Left lung (tissue), 10 donors: Measurements from ENCODE around the gene MYBPH. TPM values are rescaled to one million over a fixed set of nuclear protein-coding genes. Genes with fewer than 3 reads are reported as not detected.

Source experiments
- ATAC-seq: fragments of 200-7000 bp; cut with Tn5 transposase; one replicate; pipeline ENCODE4 v1.9.1; 2020; ENCODE audit warnings: moderate library complexity
- DNase-seq, 4 donors: peaks; one replicate each; pipeline ENCODE4 v3.0.0-alpha.2; 2013 to 2020
- H3K27ac ChIP-seq, 2 donors: fragments of 200-600 bp; sonication (generic) in 1 of 2; one replicate each; pipeline versions ENCODE4 v1.5.0 to v1.8.0; 2020 to 2021
- H3K27me3 ChIP-seq, 2 donors: fragments of 200-600 bp; sonication (generic) in 1 of 2; one replicate each; pipeline versions ENCODE4 v1.5.0 to v1.8.0; 2020 to 2021
- H3K36me3 ChIP-seq, 2 donors: fragments of 200-600 bp; sonication (generic) in 1 of 2; one replicate each; pipeline versions ENCODE4 v1.5.0 to v1.8.0; 2020 to 2021
- H3K4me1 ChIP-seq, 2 donors: fragments of 200-600 bp; one replicate each; pipeline ENCODE4 v1.8.0; 2021
- H3K4me3 ChIP-seq, 2 donors: fragments of 200-600 bp; sonication (generic) in 1 of 2; one replicate each; pipeline versions ENCODE4 v1.5.0 to v1.8.0; 2020 to 2021; ENCODE audit warnings: mild to moderate bottlenecking in 1 of 2
- H3K9me3 ChIP-seq, 2 donors: fragments of 200-600 bp; sonication (generic) in 1 of 2; one replicate each; pipeline versions ENCODE4 v1.5.0 to v1.8.0; 2020 to 2021
- CTCF ChIP-seq, 2 donors: fragments of 200-600 bp; sonication (generic) in 1 of 2; IDR thresholded peaks; one replicate each; pipeline versions ENCODE4 v1.5.0 to v1.8.0; 2021; ENCODE audit warnings: antibody characterized with exemption in 2 of 2
- intact Hi-C, 2 donors: fragments of 100-400 bp; cut with DNase I; formaldehyde crosslinking; loops; one replicate each; pipeline versions ENCODE4 v1.11.2 to v1.14.2; 2022
- polyA plus RNA-seq, 6 donors: library from polyadenylated mRNA; unstranded; fragments of 120-200 nt; gene quantifications; one replicate each; pipeline ENCODE4 v1.2.1, GENCODE V29; 2013; ENCODE audit not compliant: insufficient read length in 6 of 6
- total RNA-seq, 2 donors: library from RNA; stranded (reverse); fragmentation: NEBNext Ultra II Directional; extraction: Animal tissue kit (Norgen Biotek cat#: 25700); gene quantifications; one replicate each; pipeline ENCODE4 v1.2.1, GENCODE V29; 2021
- donor health status: DM: no; HTN: yes; CAD: no.
- donor health status: DM: no; HTN: no; CAD: no.

Gene MYBPH
- total and polyA plus RNA-seq, 8 donors = 0.07 to 1.3 (median 0.34) TPM; not detected in 4

GRCh38 chr1:203120325-203121153 lies 55.1 kb downstream of the MYBPH start:
- H3K4me1 ChIP-seq = peaks cover 0 to 7% of the 10 kb centered on the region in 2 donors
- H3K9me3 ChIP-seq = no peaks in the 10 kb centered on the region
- no peak overlapping the region for H3K27ac ChIP-seq
- no peak overlapping the region for H3K4me3 ChIP-seq
- peaks cover 0 to 100% of the 10 kb centered on the region in 2 donors for H3K27me3 ChIP-seq
- DNase-seq (no peak), ATAC-seq (no peak)
- intact Hi-C loops = no loop called here
- TF ChIP-seq CTCF (IDR thresholded peaks at IDR 0.05) = no peak
- H3K36me3 ChIP-seq = no peaks in the 10 kb centered on the region

Other genes with a start within 250 kb of the MYBPH start
- gene KLHL12, start 248.6 kb downstream of the MYBPH start, total RNA-seq = 10 to 100 TPM; 26.6 to 29.7 TPM
- gene KLHL12, start 248.6 kb downstream of the MYBPH start, polyA plus RNA-seq = 10 to 100 TPM; 34.0 to 40.0 (median 35.8) TPM
- gene ADIPOR1, start 217.5 kb downstream of the MYBPH start, total RNA-seq = 100 to 1,000 TPM; 130 to 138 TPM
- gene ADIPOR1, start 217.5 kb downstream of the MYBPH start, polyA plus RNA-seq = 10 to 100 TPM; 63.2 to 72.0 (median 65.8) TPM
- gene CYB5R1, start 208.6 kb downstream of the MYBPH start, total RNA-seq = 10 to 100 TPM; 79.0 to 99.5 TPM
- 10 to 100 TPM; 31.3 to 37.5 (median 34.4) TPM for gene CYB5R1, start 208.6 kb downstream of the MYBPH start, polyA plus RNA-seq
- gene TMEM183A, start 168.5 kb downstream of the MYBPH start, total RNA-seq = 10 to 100 TPM; 54.0 to 70.9 TPM
- gene TMEM183A, start 168.5 kb downstream of the MYBPH start, polyA plus RNA-seq = 10 to 100 TPM; 60.3 to 74.2 (median 68.8) TPM
- gene PPFIA4, start 149.3 kb downstream of the MYBPH start, total RNA-seq = 1 to 10 TPM; 1.3 to 2.1 TPM
- gene PPFIA4, start 149.3 kb downstream of the MYBPH start, polyA plus RNA-seq = 1 to 10 TPM; 2.6 to 5.1 (median 3.6) TPM
- not detected for gene MYOG, start 89.8 kb downstream of the MYBPH start, total RNA-seq
- gene MYOG, start 89.8 kb downstream of the MYBPH start, polyA plus RNA-seq = under 1 TPM in 1 of 6 donors, not detected in 5; 0.13 TPM
- gene ADORA1, start 48.1 kb downstream of the MYBPH start, total RNA-seq = 1 to 10 TPM; 1.6 to 5.5 TPM
- 10 to 100 TPM in 4 of 6 donors, 1 to 10 TPM in 2; 3.1 to 18.7 (median 14.0) TPM for gene ADORA1, start 48.1 kb downstream of the MYBPH start, polyA plus RNA-seq
- 10 to 100 TPM; 49.7 to 74.9 TPM for gene CHI3L1, start 10.9 kb upstream of the MYBPH start, total RNA-seq
- 1 to 10 TPM in 3 of 6 donors, under 1 TPM in 3; 0.44 to 1.5 (median 1.1) TPM for gene CHI3L1, start 10.9 kb upstream of the MYBPH start, polyA plus RNA-seq
- gene CHIT1, start 53.8 kb upstream of the MYBPH start, total RNA-seq = 1 to 10 TPM; 2.0 to 3.0 TPM
- under 1 TPM in 5 of 6 donors, not detected in 1; 0.09 to 0.42 (median 0.22) TPM for gene CHIT1, start 53.8 kb upstream of the MYBPH start, polyA plus RNA-seq
- 10 to 100 TPM; 56.2 to 84.8 TPM for gene BTG2, start 129.7 kb upstream of the MYBPH start, total RNA-seq
- 100 to 1,000 TPM in 1 of 6 donors, 10 to 100 TPM in 5; 44.8 to 147 (median 78.2) TPM for gene BTG2, start 129.7 kb upstream of the MYBPH start, polyA plus RNA-seq
- gene FMOD, start 175.3 kb upstream of the MYBPH start, total RNA-seq = 10 to 100 TPM; 36.6 to 59.8 TPM
- 10 to 100 TPM; 65.2 to 97.6 (median 80.9) TPM for gene FMOD, start 175.3 kb upstream of the MYBPH start, polyA plus RNA-seq